Measurements from ENCODE around the gene MBD3L5.
"Not testable (repeated sequence)": the region's sequence is repeated elsewhere in the genome, so short reads cannot be mapped to it uniquely, and the experiment has no call there.

Gene MBD3L5

GRCh38 chr19:7054635-7055368 lies 24.4 kb downstream of the MBD3L5 start:
- not testable (repeated sequence) for DNase-seq

- DNase-seq = not testable (repeated sequence)
Observed at GRCh38 chr19:7055679-7056078, 25.3 kb downstream of the MBD3L5 start.

GRCh38 chr19:7056371-7056770 lies 26.0 kb downstream of the MBD3L5 start:
- DNase-seq = not testable (repeated sequence)

- not testable (repeated sequence) for DNase-seq
Observed at GRCh38 chr19:7058576-7058975, 28.2 kb downstream of the MBD3L5 start, which contains the start of gene MBD3L3. Gene MBD3L3 (minus strand): TSS chr19:7058676. CDS start chr19:7058605, 71 bp downstream.

- not testable (repeated sequence) for DNase-seq
Observed at GRCh38 chr19:7059977-7060376, 29.6 kb downstream of the MBD3L5 start.

GRCh38 chr19:7063339-7063738 lies 33.0 kb downstream of the MBD3L5 start:
- no peak for DNase-seq

GRCh38 chr19:7063764-7064418 lies 33.5 kb downstream of the MBD3L5 start:
- no peak for DNase-seq

GRCh38 chr19:7067122-7067521 lies 36.7 kb downstream of the MBD3L5 start:
- peak; percentile 30 for DNase-seq

GRCh38 chr19:7067716-7068115 lies 37.3 kb downstream of the MBD3L5 start:
- no peak for DNase-seq

- no peak for DNase-seq
Observed at GRCh38 chr19:7068599-7068998, 38.2 kb downstream of the MBD3L5 start.

- peak; percentile 99 for DNase-seq
Observed at GRCh38 chr19:7069042-7069903, 38.9 kb downstream of the MBD3L5 start, which contains the start of gene ZNF557. Gene ZNF557 (plus strand): TSS chr19:7069703. CDS start chr19:7075075, 5,372 bp downstream.

GRCh38 chr19:7069904-7070226 lies 39.5 kb downstream of the MBD3L5 start:
- DNase-seq = no peak

- no peak for DNase-seq
Observed at GRCh38 chr19:7072541-7072940, 42.2 kb downstream of the MBD3L5 start.

GRCh38 chr19:7074705-7075282 lies 44.4 kb downstream of the MBD3L5 start:
- no peak for DNase-seq

GRCh38 chr19:7076151-7076550 lies 45.8 kb downstream of the MBD3L5 start:
- no peak for DNase-seq

- DNase-seq = no peak
Observed at GRCh38 chr19:7078008-7078407, 47.6 kb downstream of the MBD3L5 start.
